ENCODE results near the gene GSPT1.
"Not testable (repeated sequence)": the region's sequence is repeated elsewhere in the genome, so short reads cannot be mapped to it uniquely, and the experiment has no call there.

GSPT1 gene

GRCh38 chr16:11915644-11916523, at the start of gene GSPT1:
TSS of gene GSPT1 (minus strand) at chr16:11915956. CDS start at chr16:11915720, 236 bp downstream.
- peak; percentile 98 to 99 for DNase-seq

GRCh38 chr16:11964761-11965551, 49.2 kb upstream of the GSPT1 start, which contains the start of gene TNFRSF17:
TSS of gene TNFRSF17 (plus strand) at chr16:11965210. CDS start at chr16:11965325, 115 bp downstream.
- no peak for DNase-seq

- no peak for DNase-seq
These were observed 48.0 kb upstream of the GSPT1 start for GRCh38 chr16:11963706-11964105.

- DNase-seq: not testable (repeated sequence)
These were observed 47.2 kb upstream of the GSPT1 start for GRCh38 chr16:11962978-11963377.

- DNase-seq: not testable (repeated sequence)
These were observed 46.7 kb upstream of the GSPT1 start for GRCh38 chr16:11962457-11962856.

GRCh38 chr16:11957591-11958395, 42.0 kb upstream of the GSPT1 start:
- DNase-seq: no peak

GRCh38 chr16:11956558-11956957, 40.8 kb upstream of the GSPT1 start:
- no peak for DNase-seq

GRCh38 chr16:11955713-11956123, 40.0 kb upstream of the GSPT1 start:
- DNase-seq: no peak

GRCh38 chr16:11953576-11953975, 37.8 kb upstream of the GSPT1 start:
- DNase-seq: not testable (repeated sequence)

GRCh38 chr16:11950388-11950787, 34.6 kb upstream of the GSPT1 start:
- DNase-seq: no peak

GRCh38 chr16:11949527-11949926, 33.8 kb upstream of the GSPT1 start:
- DNase-seq: peak; percentile 6 to 47

- no peak for DNase-seq
These were observed 33.1 kb upstream of the GSPT1 start for GRCh38 chr16:11948819-11949218.

GRCh38 chr16:11946433-11946832, 30.7 kb upstream of the GSPT1 start:
- no peak for DNase-seq

GRCh38 chr16:11941945-11942344, 26.2 kb upstream of the GSPT1 start, which contains the start of gene NPIPB2:
TSS of gene NPIPB2 (minus strand) at chr16:11942045. CDS start at chr16:11942045, 0 bp downstream.
- DNase-seq: not testable (repeated sequence)

- not testable (repeated sequence) for DNase-seq
These were observed 11.6 kb upstream of the GSPT1 start for GRCh38 chr16:11927350-11927749.

GRCh38 chr16:11924046-11924445, 8.3 kb upstream of the GSPT1 start:
- not testable (repeated sequence) for DNase-seq

- no peak for DNase-seq
These were observed 949 bp upstream of the GSPT1 start for GRCh38 chr16:11916524-11917285.

GRCh38 chr16:11915114-11915643, 577 bp downstream of the GSPT1 start:
- no peak for DNase-seq

- DNase-seq: no peak
These were observed 1.3 kb downstream of the GSPT1 start for GRCh38 chr16:11914210-11915113.

- DNase-seq: no peak
These were observed 2.2 kb downstream of the GSPT1 start for GRCh38 chr16:11913425-11914079.

Data from NCI-H1930 (cell line).